Tongue (tissue), 2 donors: ENCODE data around the gene HEBP2. TPM values are rescaled to one million over a fixed set of nuclear protein-coding genes. Genes with fewer than 3 reads are reported as not detected.
A peak's percentile ranks its signal among the peaks of the same experiment; 100 is the strongest.
"Not testable (repeated sequence)": the region's sequence is repeated elsewhere in the genome, so short reads cannot be mapped to it uniquely, and the experiment has no call there.

Experiments used
- DNase-seq: peaks from one replicate; pipeline ENCODE4 v3.0.0-alpha.2; 2015
- total RNA-seq: library from RNA; depleted of rRNA; stranded (reverse); fragments of >200 nt; gene quantifications from one replicate; pipeline ENCODE4 v1.2.3, GENCODE V29; 2014

HEBP2 gene, protein sequence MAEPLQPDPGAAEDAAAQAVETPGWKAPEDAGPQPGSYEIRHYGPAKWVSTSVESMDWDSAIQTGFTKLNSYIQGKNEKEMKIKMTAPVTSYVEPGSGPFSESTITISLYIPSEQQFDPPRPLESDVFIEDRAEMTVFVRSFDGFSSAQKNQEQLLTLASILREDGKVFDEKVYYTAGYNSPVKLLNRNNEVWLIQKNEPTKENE
- total RNA-seq, result 14.2 TPM

GRCh38 chr6:138403801-138404665 lies at the start of gene HEBP2:
Gene HEBP2 (plus strand): TSS chr6:138404223. CDS start chr6:138404496, 273 bp downstream.
- peak; percentile 97 for DNase-seq

GRCh38 chr6:138357928-138358327 lies 46.1 kb upstream of the HEBP2 start:
- DNase-seq, result no peak

DNA sequence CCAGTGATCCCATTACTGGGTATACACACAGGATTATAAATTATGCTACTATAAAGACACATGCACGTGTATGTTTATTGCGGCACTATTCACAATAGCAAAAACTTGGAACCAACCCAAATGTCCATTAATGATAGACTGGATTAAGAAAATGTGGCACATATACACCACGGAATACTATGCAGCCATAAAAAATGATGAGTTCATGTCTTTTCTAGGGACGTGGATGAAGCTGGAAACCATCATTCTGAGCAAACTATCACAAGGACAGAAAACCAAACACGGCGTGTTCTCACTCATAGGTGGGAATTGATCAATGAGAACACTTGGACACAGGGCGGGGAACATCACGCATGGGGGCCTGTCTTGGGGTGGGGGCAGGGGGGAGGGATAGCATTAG lies 35.3 kb upstream of the HEBP2 start:
- DNase-seq, result not testable (repeated sequence)

DNA sequence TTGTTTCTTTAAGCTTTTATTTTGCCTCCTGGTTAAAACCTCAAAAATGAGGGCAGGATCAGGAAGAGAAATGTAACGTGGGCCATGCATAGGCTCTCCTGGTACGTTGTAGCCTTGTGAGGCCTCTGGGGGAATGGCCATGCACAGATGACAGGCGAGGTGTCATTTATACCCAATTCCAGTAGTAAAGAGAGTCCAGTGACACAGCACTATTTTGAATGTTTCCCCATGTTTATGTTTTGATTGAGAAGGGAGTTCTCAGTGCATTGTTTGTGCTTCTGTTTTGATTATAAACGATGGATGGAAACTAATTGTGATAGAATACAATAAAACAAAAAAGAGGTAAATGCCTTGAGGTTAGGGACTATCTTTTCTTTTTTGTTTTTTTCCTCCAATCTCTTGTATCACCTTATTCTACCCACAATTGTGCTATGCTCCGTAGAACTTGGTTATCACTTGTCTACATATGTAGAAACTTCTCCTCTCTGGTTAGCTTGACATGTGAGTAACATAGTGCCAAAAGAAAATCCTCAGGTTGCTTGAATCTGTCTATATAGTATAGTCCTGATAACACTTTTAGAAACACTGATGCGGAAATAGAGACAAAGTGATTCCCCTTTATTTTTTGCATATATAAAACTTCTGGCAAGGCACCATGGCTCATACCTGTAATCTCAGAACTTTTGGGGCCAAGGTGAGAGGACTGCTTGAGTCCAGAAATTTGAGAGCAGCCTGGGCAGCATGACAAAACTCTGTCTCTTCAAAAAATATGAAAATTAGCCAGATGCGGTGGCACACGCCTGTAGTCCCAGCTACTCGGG lies 33.2 kb upstream of the HEBP2 start:
- DNase-seq, result no peak

DNA sequence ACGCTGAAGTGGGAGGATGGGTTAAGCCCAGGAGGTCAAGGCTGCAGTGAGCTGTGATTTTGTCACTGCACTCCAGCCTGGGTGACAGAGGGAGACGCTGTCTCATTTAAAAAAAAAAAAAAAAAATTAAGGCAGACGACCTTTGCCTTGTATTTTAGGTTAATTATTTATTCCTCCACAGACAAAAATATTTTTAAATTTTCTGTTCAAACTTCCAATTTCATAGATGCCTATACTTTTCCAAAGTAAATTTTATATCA lies 32.6 kb upstream of the HEBP2 start:
- no peak for DNase-seq

DNA sequence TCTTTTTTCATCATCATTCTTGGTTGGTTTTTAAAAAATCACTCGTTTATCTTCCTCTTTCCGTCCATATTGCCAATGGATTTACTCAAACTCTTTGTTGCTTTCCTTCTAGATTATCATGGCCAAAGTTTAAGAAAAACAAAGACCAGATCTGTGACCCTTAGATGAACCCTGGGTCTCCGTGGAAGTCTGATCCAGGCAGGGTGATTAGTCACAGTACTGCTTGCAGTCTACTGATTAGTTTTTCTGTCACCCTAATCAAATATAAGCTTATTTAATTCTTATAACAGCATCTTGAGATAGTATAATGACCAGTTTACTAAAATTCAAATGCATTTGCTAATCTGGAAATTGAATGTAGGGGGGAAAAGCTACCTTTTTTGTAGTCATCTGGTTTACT lies 32.3 kb upstream of the HEBP2 start:
- DNase-seq, result no peak

- DNase-seq, result no peak
Observed at GRCh38 chr6:138372711-138373463, 31.1 kb upstream of the HEBP2 start.

DNA sequence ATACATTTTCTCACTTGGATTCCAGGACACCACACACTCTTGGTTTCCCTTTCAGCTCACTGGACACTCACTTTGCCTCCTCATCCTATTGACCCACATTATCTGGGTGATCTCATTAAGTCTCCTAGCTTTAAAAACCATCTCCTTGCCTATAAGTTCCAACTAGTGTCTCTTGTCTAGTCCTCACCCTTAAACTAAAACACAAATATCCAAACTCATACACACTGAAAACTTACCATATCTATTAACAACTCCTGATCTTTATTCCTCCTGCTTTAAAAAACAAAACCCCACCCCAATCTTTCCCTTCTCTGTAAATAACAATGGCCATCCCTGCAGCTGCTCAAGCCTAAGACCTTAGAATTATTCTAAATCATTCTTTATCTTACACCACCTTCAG lies 29.8 kb upstream of the HEBP2 start:
- DNase-seq, result no peak

DNA sequence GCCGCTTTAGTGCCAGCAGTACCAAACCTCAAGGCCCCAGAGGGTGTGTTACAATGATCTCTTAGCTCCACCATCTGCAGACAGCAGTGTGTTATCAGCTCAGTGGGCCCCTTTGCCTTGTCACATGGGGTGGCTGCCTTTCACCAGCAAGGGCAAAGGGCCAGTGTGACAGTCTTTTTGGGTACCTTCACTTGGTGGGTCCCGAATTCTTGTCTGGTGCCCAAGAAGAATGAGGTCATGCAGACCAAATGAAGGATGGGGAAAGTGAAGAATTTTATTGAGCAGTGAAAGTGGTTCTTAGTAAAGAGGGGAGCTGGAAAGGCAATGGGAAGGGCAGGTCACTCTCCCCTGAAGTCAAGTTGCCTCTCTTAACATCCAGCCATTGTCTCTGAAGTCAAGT lies 29.2 kb upstream of the HEBP2 start:
- DNase-seq, result no peak

- DNase-seq, result no peak
Observed at GRCh38 chr6:138377042-138377441, 27.0 kb upstream of the HEBP2 start.

GRCh38 chr6:138377844-138378243 lies 26.2 kb upstream of the HEBP2 start, which contains the start of gene SMIM28:
Gene SMIM28 (plus strand): TSS chr6:138377905. CDS start chr6:138378073, 168 bp downstream.
- DNase-seq, result no peak

DNA sequence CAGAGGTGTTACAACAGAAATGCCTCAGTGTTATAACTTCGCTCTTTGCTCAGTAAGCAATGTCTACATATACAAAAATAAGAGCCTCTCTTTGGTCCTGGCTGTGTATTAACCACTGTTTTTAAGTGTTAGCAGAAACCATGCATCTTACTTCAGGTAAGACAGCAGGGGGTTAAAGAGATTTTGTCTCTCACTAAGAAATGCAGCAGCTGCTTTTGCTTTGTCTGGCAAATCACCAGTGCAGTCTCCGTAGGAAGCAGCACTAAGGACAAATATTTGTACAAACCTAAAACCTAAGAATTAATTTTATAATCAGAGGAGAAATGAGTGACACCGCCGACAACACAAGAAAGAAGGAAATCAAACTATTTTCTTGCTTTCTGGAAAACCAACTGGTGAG lies 25.6 kb upstream of the HEBP2 start:
- no peak for DNase-seq

DNA sequence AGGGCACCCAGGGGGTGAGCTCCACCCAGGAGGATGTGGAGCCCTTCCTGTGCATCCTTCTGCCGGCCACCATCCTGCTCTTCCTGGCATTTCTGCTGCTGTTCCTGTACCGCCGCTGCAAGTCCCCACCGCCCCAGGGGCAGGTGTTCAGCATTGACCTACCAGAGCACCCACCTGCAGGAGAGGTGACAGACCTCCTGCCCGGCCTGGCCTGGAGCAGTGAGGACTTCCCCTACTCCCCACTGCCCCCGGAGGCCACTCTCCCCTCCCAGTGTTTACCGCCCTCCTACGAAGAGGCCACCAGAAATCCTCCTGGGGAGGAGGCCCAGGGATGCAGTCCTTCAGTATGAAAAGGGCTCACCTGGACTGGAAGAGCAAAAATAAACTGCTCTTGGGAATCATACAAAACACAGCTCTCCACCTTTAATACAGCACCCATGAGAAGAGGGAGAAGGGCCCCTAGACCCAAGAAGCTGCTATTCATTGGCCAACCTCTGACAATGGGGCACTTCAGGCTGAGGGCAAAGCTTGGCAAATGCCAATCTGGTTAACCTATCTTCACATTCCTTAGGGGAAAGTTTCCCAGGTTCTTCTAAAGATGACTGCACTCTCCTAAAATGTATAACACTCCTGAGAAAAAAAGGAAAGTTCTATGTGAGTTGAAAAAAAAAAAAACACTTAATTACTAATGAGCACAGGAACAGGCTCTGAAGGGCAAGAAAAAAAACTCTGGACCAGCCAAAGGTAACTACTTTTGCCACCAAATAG lies 21.3 kb upstream of the HEBP2 start:
- DNase-seq, result no peak

DNA sequence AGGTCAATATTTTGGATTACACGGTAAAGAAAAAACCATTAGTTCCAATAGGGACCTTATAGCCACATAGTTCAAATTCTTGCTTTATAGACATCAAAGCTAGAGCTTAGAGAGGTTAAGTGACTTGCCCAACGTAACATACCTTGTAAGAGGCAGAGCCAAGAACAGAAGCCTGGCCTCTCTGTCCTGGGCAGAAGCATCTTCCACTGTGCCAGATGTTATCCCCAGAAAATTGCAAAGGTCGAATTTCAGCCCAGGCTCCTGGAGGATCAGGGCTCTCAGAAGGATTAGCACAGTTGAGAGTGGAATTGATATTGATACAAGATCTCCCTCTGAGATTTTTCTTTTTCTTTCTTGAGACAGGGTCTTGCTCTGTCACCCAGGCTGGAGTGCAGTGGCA lies 20.2 kb upstream of the HEBP2 start:
- no peak for DNase-seq

- DNase-seq, result no peak
Observed at GRCh38 chr6:138386897-138387296, 17.1 kb upstream of the HEBP2 start.

GRCh38 chr6:138387577-138388368 lies 16.2 kb upstream of the HEBP2 start:
- DNase-seq, result peak; percentile 71

GRCh38 chr6:138389551-138389950 lies 14.5 kb upstream of the HEBP2 start:
- no peak for DNase-seq

- DNase-seq, result no peak
Observed at GRCh38 chr6:138393871-138394783, 9.9 kb upstream of the HEBP2 start.

DNA sequence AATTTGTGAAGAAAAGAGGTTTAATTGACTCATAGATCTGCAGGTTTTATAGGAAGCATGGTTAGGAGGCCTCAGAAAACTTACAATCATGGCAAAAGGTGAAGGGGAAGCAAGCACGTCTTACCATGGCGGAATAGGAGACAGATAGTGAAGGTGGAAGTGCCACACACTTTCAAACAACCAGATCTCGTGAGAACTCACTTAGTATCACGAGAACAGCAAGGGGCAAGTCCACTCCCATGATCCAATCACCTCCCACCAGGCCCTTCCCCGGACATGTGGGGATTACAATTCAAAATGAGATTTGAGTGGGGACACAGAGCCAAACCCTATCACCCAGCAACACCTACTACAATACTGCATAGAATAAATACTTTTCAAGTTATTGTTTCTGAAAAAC lies 7.3 kb upstream of the HEBP2 start:
- DNase-seq, result no peak
